Gastroesophageal sphincter (tissue), 3 donors: ENCODE data around the gene GRAMD1A.

Experiments
- POLR2A ChIP-seq, 2 donors: fragments of 450-650 bp; IDR thresholded peaks; one replicate each; pipeline ENCODE4 v1.6.1; 2017; ENCODE audit warnings: antibody characterized with exemption in 2 of 2, mild to moderate bottlenecking in 2 of 2, moderate library complexity in 1 of 2
- POLR2AphosphoS5 ChIP-seq: sonication (generic); formaldehyde crosslinking; IDR thresholded peaks from one replicate; pipeline ENCODE4 v1.6.1; 2017; ENCODE audit warnings: antibody characterized with exemption
- TF ChIP-seq, protein P1 (sequence below), 4 experiments: fragments of 200-600 bp in 2 of 4; fragments of 450-650 bp in 2 of 4; sonication (generic) in 1 of 4; IDR thresholded peaks; one replicate each; pipeline ENCODE4 v1.5.1; 2017 to 2019; ENCODE audit warnings: antibody characterized with exemption in 4 of 4, mild to moderate bottlenecking in 2 of 4, moderate library complexity in 2 of 4

DNA sequence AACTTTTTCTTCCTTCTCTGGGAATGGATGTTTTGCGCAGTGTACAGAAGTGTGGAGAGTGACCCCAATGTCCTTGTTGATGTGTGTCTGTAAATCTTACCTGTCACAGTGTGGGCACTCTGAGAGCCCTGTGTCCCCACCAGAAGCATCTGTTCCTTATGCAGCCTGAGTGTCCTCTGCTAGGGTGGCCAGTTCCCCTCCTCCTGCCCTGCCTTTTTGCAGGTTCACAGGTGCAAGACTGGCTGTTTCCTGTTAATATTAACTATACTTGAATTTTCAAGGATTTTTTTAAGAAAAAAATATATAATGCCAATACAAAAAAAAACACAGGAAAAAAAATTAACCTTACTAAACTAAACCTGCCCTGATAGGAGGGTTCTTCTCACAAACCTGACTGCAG lies 12.0 kb upstream of the GRAMD1A start:
- TF ChIP-seq, protein P1, sequence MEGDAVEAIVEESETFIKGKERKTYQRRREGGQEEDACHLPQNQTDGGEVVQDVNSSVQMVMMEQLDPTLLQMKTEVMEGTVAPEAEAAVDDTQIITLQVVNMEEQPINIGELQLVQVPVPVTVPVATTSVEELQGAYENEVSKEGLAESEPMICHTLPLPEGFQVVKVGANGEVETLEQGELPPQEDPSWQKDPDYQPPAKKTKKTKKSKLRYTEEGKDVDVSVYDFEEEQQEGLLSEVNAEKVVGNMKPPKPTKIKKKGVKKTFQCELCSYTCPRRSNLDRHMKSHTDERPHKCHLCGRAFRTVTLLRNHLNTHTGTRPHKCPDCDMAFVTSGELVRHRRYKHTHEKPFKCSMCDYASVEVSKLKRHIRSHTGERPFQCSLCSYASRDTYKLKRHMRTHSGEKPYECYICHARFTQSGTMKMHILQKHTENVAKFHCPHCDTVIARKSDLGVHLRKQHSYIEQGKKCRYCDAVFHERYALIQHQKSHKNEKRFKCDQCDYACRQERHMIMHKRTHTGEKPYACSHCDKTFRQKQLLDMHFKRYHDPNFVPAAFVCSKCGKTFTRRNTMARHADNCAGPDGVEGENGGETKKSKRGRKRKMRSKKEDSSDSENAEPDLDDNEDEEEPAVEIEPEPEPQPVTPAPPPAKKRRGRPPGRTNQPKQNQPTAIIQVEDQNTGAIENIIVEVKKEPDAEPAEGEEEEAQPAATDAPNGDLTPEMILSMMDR (IDR thresholded peaks at IDR 0.05): no peak
- TF ChIP-seq POLR2AphosphoS5: no peak
- no peak for TF ChIP-seq POLR2A (IDR thresholded peaks at IDR 0.05)
